Mucosa of rectum (tissue), 2 donors: Measurements from ENCODE around the gene TP63.

Source experiments
- H3K27ac ChIP-seq, 2 donors: one replicate each; pipeline ENCODE4 v1.7.0; 2013; ENCODE audit warnings: inconsistent platforms in 2 of 2, low read depth in 2 of 2, low read length in 2 of 2
- H3K27me3 ChIP-seq, 2 donors: one replicate each; pipeline ENCODE4 v1.7.0; 2013; ENCODE audit warnings: low read length in 2 of 2; ENCODE audit not compliant: control insufficient read depth in 2 of 2, insufficient read depth in 2 of 2
- H3K36me3 ChIP-seq, 2 donors: one replicate each; pipeline ENCODE4 v1.7.0; 2013; ENCODE audit warnings: low read length in 2 of 2; ENCODE audit not compliant: control insufficient read depth in 2 of 2, insufficient read depth in 2 of 2
- H3K4me1 ChIP-seq, 2 donors: one replicate each; pipeline ENCODE4 v1.7.0; 2013; ENCODE audit warnings: low read length in 2 of 2, mild to moderate bottlenecking in 1 of 2; ENCODE audit not compliant: control insufficient read depth in 2 of 2, insufficient read depth in 2 of 2
- H3K4me3 ChIP-seq, 2 donors: one replicate each; pipeline ENCODE4 v1.7.0; 2013; ENCODE audit warnings: low read length in 2 of 2
- H3K9ac ChIP-seq, 2 donors: one replicate each; pipeline ENCODE4 v1.7.0; 2013; ENCODE audit warnings: low read length in 2 of 2, low read depth in 1 of 2, mild to moderate bottlenecking in 1 of 2
- H3K9me3 ChIP-seq, 2 donors: one replicate each; pipeline ENCODE4 v1.7.0; 2013; ENCODE audit warnings: low read length in 2 of 2; ENCODE audit not compliant: control insufficient read depth in 2 of 2
- donor health status: healthy.
- donor health status: Normal muscosa, but diverticular disease.

Gene TP63

GRCh38 chr3:189841473-189842205 is 210.4 kb downstream of the TP63 start:
- H3K9me3 ChIP-seq: no peaks in the 10 kb centered on the region
- no peak overlapping the region for H3K27ac ChIP-seq

DNA sequence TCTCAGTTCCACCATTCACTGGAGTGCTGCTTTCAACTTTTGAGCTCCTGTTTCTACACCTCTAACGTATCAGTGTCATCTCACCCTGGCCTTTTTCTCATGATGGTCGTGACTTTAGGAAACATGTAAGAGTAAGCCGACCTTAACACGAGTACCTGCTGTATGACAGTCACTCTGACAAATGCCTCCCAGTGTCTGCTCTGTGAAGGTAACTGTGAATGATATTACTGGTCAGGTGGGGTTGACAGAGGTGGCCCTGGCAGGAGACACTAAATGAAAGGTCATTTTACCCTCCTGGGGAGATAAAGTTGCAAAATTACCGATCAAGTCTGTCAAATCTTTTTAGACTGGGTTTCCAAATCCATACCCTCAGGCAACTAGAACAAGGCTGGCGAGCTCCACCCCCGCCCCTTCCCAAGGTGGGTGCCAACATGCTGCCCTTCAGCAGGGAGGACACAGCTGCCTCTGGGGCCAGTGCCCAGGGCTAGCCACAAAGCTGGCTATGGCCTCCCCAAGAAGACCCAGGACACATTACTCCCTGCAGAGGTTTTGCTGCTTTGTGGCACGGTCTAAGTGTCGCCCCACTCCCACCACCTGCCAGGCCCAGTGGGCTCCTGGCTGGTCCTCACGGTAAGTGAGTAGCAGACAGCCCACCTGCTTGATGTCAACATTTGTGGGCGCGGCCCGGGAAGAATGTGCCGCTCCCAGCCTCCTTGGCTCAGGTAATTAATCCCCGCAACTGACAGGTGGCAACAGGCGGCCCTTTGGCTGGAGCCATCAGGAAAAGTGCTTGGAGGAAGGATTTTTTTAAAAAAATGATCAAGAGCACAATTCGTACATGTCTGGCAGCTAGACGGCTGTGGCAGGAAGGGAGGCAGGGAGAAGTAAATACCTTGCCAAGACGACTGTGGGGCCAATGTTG is 211.8 kb downstream of the TP63 start:
- H3K4me3 ChIP-seq: no peak overlapping the region
- no peaks in the 10 kb centered on the region for H3K36me3 ChIP-seq
- no peaks in the 10 kb centered on the region for H3K27me3 ChIP-seq
- no peak overlapping the region for H3K27ac ChIP-seq
- H3K9ac ChIP-seq: no peak overlapping the region
- H3K4me1 ChIP-seq: no peaks in the 10 kb centered on the region
- no peaks in the 10 kb centered on the region for H3K9me3 ChIP-seq

More at GRCh38 chr3:189841473-189842205, 210.4 kb downstream of the TP63 start:
- H3K36me3 ChIP-seq: no peaks in the 10 kb centered on the region
- no peaks in the 10 kb centered on the region for H3K4me1 ChIP-seq
- H3K4me3 ChIP-seq: no peak overlapping the region
- no peaks in the 10 kb centered on the region for H3K27me3 ChIP-seq
- H3K9ac ChIP-seq: no peak overlapping the region

- Histone ChIP-seq H3K9ac (no peak overlapping the region), H3K9me3 (no peaks in the 10 kb centered on the region), H3K36me3 (no peaks in the 10 kb centered on the region), H3K27ac (no peak overlapping the region), H3K4me1 (no peaks in the 10 kb centered on the region), H3K27me3 (no peaks in the 10 kb centered on the region), H3K4me3 (no peak overlapping the region)
Measured at GRCh38 chr3:189845069-189845468, 213.9 kb downstream of the TP63 start.

GRCh38 chr3:189848395-189849040 is 217.3 kb downstream of the TP63 start:
- no peaks in the 10 kb centered on the region for H3K36me3 ChIP-seq
- no peaks in the 10 kb centered on the region for H3K9me3 ChIP-seq
- H3K4me3 ChIP-seq: no peak overlapping the region
- H3K4me1 ChIP-seq: no peaks in the 10 kb centered on the region
- H3K9ac ChIP-seq: no peak overlapping the region
- no peak overlapping the region for H3K27ac ChIP-seq
- no peaks in the 10 kb centered on the region for H3K27me3 ChIP-seq

DNA sequence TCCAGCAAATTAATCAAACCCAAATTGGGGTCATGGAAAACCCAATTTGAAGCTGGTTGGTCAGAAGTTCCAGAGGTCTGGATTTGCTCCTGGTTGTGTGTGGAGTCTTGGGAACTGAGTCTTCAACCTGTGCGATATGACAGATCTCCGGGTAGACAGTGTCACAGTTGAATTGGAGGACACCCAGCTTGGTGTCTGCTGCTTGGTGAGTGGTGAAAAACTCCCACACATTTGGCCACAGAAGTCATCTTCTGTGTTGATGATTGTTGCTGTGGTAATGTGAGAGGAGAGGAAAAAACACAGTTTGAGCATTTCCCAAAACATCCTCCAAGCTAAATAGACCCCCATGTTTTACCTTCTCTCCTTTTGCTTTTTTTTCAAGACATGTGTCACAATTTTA is 218.1 kb downstream of the TP63 start:
- Histone ChIP-seq H3K4me3 (no peak overlapping the region), H3K9ac (no peak overlapping the region), H3K27me3 (no peaks in the 10 kb centered on the region), H3K36me3 (no peaks in the 10 kb centered on the region), H3K4me1 (no peaks in the 10 kb centered on the region), H3K27ac (no peak overlapping the region), H3K9me3 (no peaks in the 10 kb centered on the region)

DNA sequence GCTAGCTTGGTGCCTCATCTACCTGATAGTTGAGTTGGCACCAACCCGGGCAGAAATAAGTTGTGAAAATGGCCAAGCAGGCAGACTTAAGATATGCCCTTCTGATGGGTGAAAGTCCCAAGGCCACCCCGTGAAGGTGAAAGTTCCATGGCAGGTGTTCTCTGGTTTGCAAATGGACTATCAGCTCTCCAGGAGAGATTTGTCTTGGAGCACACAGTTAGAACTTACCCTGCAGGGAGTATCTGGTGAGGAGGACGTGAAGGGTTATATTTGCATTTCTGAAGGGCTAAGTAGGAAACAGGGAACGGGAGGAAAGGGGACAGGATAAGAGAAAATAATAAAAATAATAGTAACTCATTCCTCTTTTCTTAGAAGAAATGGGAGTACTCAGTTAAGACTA is 220.5 kb downstream of the TP63 start:
- Histone ChIP-seq H3K9me3 (no peaks in the 10 kb centered on the region), H3K27me3 (no peaks in the 10 kb centered on the region), H3K27ac (no peak overlapping the region), H3K4me1 (no peaks in the 10 kb centered on the region), H3K4me3 (no peak overlapping the region), H3K36me3 (no peaks in the 10 kb centered on the region), H3K9ac (no peak overlapping the region)

DNA sequence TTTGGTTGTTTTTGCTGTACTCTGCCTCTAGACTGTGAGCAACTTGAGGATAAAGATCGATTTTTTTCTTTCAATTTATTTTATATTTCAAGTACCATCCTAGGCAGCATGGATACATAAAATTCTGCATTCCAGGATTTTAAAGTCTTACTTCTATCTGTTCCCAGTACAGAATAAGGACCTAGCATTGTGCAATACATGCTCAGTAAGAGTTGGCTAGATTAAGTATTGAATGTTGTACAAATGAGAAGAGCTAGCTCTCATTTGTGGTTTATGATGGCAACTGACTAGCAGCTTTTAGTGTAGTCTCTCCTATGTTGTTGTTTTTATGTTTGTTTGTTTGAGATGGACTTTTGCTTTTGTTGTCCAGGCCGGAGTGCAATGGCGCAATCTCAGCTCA is 222.7 kb downstream of the TP63 start:
- Histone ChIP-seq H3K9me3 (no peaks in the 10 kb centered on the region), H3K9ac (no peak overlapping the region), H3K4me1 (no peaks in the 10 kb centered on the region), H3K36me3 (no peaks in the 10 kb centered on the region), H3K4me3 (no peak overlapping the region), H3K27ac (no peak overlapping the region), H3K27me3 (no peaks in the 10 kb centered on the region)

DNA sequence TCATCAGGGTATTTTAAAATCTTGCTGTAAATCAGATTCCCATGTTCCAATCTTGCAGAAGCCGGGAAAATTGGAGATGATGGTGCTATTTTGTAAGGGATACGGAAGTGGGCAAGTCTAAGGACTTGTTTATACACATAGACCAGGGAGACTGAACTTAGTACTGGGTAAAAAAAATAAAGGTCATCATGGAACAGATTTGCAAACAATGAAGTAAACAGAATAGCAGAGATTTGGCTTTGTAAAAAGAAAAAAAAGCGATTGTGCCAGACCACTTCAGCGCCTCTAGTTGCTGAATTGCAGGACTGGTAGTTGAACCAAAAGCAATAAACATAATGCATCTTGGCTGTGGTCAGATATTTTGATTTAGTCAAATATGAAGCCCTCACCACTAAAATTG is 229.1 kb downstream of the TP63 start:
- Histone ChIP-seq H3K27ac (no peak overlapping the region), H3K9me3 (no peaks in the 10 kb centered on the region), H3K27me3 (no peaks in the 10 kb centered on the region), H3K4me1 (no peaks in the 10 kb centered on the region), H3K9ac (no peak overlapping the region), H3K4me3 (no peak overlapping the region), H3K36me3 (no peaks in the 10 kb centered on the region)

- H3K9me3 ChIP-seq: no peaks in the 10 kb centered on the region
- no peaks in the 10 kb centered on the region for H3K4me1 ChIP-seq
- no peak overlapping the region for H3K9ac ChIP-seq
- no peaks in the 10 kb centered on the region for H3K36me3 ChIP-seq
- H3K27ac ChIP-seq: no peak overlapping the region
- no peak overlapping the region for H3K4me3 ChIP-seq
- no peaks in the 10 kb centered on the region for H3K27me3 ChIP-seq
Measured at GRCh38 chr3:189862385-189862998, 231.3 kb downstream of the TP63 start.

- Histone ChIP-seq H3K4me1 (no peaks in the 10 kb centered on the region), H3K36me3 (no peaks in the 10 kb centered on the region), H3K9me3 (no peaks in the 10 kb centered on the region), H3K4me3 (no peak overlapping the region), H3K9ac (no peak overlapping the region), H3K27me3 (no peaks in the 10 kb centered on the region), H3K27ac (no peak overlapping the region)
Measured at GRCh38 chr3:189863031-189863430, 231.8 kb downstream of the TP63 start.
